Measurements from ENCODE around the gene ERO1A.

The ERO1A gene

DNA sequence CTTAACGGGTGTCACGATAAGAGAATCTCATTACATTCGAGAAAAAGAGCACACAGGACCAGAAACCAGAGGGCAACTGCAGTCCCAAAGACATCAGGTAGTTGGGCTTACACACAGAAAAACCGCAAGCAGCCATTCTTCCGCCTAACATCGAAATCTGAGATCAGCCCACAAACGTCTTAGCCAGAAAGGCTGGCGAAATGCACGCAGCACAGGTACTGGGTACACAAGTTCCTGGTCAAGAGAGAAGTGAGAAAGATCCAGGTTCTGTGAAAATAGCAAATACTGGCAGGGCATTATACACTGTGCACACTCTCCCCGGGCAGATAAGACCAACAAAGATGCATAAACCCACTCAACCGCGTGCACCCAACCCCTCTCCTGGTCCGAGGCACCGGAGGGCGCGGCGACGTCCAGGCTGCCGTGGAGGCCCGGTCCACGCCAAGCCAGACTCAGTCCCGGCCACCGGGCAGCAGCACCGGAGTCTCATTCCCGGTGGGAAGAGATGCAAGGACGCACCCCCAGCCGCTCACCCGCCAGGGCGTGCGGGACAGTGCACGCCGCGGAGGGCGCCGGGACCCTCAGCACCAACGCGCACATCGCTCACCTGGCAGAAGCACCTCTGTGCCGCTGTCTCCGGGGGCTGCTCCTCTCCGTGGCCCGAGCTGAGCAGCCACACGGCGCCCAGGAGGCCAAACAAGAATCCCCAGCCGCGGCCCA is 437 bp downstream of the ERO1A start:
- peak; percentile 75 for DNase-seq

- DNase-seq: no peak
These were observed 1.8 kb downstream of the ERO1A start for GRCh38 chr14:52693532-52693931.

- DNase-seq: no peak
These were observed 2.3 kb downstream of the ERO1A start for GRCh38 chr14:52693036-52693435.

GRCh38 chr14:52692248-52692962 is 3.0 kb downstream of the ERO1A start:
- peak; percentile 33 for DNase-seq

GRCh38 chr14:52690983-52691760 is 4.2 kb downstream of the ERO1A start:
- no peak for DNase-seq

DNA sequence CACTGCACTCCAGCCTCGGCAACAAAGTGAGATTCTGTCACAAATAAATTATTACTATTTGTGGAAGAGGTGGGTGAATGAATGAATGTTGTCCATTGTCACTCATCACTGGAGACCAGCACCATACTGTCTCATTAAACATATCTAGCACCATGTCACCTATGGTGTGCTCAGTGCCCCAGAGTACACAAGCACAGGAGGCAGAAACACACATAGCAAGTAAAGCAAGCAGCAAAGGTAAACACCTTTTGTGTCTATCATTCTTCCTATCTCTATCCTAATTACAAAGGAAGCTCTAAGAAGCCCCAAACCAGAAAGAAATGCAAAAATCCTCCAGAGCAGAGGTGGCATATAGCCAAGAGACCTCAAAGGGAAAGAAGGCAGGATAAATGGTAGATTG is 9.2 kb downstream of the ERO1A start:
- DNase-seq: no peak

GRCh38 chr14:52683985-52684520 is 11.3 kb downstream of the ERO1A start:
- DNase-seq: no peak

DNA sequence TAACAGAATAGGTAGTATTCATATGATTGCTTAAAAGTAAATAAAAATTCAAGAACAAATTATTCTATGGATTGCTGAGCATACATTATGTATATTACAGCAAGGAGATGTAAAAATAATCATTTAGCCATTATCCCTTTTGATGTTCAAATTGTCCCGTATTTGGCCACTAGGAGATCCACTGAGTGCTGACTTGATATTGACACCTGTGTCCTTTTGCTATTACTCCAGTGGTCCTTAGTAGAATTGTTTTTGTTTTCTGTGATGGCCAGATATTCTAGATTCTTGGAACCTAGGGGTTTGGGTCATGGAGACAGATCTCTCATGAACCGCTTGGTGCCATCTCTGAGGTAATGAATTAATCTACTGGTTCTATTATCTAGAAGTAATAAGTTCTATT is 16.8 kb downstream of the ERO1A start:
- DNase-seq: peak; percentile 21

- DNase-seq: no peak
These were observed 31.5 kb downstream of the ERO1A start for GRCh38 chr14:52663850-52664249.

DNA sequence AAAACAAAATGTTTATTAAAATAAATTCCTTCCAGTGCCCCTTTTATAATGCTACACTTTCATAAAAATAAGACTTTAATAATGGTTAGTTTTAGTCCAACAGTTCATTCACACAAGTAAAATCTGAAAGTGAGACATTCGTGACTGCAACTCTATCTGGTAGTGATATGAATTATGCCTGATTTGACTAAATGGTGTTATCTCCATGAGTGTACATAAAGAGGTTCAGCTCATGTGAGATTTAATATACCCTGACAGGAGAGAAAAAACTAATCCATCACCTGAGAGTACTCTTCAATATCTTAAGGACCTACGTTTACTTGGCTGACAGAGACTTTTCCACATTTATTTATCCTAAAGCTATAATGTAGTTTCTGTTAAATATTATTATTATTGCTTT is 34.0 kb downstream of the ERO1A start:
- no peak for DNase-seq

DNA sequence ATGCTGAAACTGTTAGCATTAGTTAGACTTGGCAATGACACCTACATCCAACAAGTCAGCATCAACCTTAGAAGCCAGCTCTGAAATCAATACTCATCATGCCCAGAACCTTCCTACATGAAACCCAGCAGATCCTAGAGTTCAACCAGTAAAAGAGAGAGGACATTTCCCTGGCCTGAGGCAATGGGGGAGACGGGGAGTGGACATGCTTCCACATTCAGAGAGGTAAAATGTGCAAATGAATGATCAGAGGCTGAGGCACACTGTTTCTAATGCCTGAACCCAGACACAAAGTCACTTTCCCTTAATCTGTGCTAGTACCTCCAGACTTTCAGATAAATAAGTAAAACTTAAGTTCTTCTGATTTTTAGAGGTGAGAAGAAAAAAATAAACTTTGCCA is 34.5 kb downstream of the ERO1A start:
- no peak for DNase-seq

DNA sequence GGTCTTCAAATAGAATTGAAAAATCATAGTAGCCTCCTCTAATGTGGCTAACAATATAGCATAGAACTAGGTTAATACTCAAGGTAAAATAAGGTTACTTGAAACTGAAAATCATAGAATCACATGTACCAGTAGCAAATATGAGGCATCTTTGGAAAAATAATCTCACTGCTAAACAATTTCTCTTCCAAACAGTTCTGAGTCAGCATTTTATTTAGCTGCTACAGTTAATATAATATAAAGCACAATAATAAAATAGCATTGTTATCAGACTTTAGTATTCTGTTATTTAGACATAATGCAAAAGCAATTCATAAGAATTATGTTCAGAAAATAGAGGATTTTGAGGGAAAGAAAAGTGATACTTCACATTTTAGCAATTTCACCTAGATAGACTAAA is 35.0 kb downstream of the ERO1A start:
- no peak for DNase-seq

- DNase-seq: no peak
These were observed 38.5 kb downstream of the ERO1A start for GRCh38 chr14:52656905-52657304.

- no peak for DNase-seq
These were observed 44.6 kb downstream of the ERO1A start for GRCh38 chr14:52650774-52651173.

DNA sequence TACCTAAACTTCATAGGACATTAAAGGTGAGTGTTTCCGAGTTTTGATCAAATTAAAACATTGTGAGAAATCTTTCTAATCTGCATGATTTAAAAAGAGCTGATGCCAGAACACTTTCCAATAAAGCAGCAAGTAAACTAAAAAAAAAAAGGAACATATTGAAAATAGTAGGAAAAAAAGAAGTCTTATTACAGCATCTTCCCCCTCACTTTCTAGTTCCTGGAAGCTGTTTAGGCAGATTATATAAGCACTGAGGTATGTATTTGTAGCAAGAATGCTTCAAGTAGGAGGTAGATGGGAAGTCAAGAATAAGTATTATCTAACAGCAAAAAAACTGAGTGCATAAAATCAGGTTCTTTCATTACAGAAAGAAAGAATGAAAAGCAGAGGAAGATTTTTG is 45.8 kb downstream of the ERO1A start:
- DNase-seq: no peak

- no peak for DNase-seq
These were observed 53.6 kb downstream of the ERO1A start for GRCh38 chr14:52641745-52642144.

GRCh38 chr14:52640137-52640536 is 55.2 kb downstream of the ERO1A start:
- no peak for DNase-seq

- no peak for DNase-seq
These were observed 75.7 kb downstream of the ERO1A start for GRCh38 chr14:52619687-52620086.

DNA sequence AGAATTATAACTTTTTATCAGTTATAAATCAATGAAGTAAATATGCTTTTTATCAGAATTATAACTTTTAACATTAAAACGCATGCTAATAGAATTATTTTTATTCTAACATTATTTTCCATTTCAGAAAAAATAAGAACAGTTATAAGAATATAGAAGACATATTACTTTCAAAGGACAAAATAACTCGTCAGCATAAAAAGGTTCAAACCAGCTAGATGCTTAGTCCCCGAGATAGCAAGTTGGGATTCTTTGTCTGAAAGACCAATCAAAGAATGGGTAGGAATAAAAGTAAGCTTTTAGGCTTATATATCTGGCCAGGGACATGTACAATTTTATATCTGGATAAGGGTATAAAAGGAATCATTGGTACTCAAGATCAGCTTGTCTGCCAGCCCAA is 76.8 kb downstream of the ERO1A start:
- no peak for DNase-seq

GRCh38 chr14:52610187-52610586 is 85.2 kb downstream of the ERO1A start:
- DNase-seq: no peak

GRCh38 chr14:52609445-52610044 is 85.8 kb downstream of the ERO1A start:
- DNase-seq: no peak

- no peak for DNase-seq
These were observed 88.3 kb downstream of the ERO1A start for GRCh38 chr14:52607061-52607460.

DNA sequence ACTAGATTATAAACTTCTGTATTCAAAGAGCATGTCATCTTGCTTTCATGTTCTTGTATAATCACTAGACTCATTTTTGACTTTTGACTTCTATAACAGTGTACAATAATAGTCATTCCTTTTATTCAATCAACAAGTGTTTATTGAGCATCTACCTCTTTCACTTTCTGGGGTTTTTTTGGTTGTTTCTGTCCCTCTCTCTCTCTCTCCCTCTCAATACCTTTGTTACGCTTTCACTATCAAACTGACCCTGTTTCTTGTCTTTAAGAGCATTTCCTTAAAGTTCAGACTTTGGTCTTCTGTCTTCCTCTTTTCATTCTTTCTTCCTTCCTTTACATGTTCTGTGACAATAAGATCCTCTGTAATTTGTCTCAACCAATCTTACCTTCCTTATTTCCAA is 93.2 kb downstream of the ERO1A start:
- no peak for DNase-seq

Measured in CD4-positive, alpha-beta T cell treated with Interleukin-4 for 4 hours (primary cell).